Endothelial cell of umbilical vein (primary cell): ENCODE results near the gene CILP2. TPM values are rescaled to one million over a fixed set of nuclear protein-coding genes. Genes with fewer than 3 reads are reported as not detected.

Source experiments
- BruUV-seq: library from RNA; stranded (reverse); fragments of 400-500 nt; replicated peaks from 2 replicates; lab custom pipeline; 2021; lab: Mats Ljungman, UMichigan
- CTCF ChIA-PET: fragments of 300-600, 350-600 bp; sonication (Branson Sonifier 250); formaldehyde crosslinking; loops from one replicate; lab custom pipeline; 2021; ENCODE audit warnings: antibody characterized with exemption, inconsistent platforms; lab: Charles Lee
- POLR2A ChIA-PET: fragments of 300-600, 350-600 bp; sonication (Branson Sonifier 250); formaldehyde crosslinking; loops from one replicate; lab custom pipeline; 2021; ENCODE audit warnings: antibody characterized with exemption, inconsistent platforms; lab: Charles Lee
- DNase-seq: peaks from one replicate; pipeline ENCODE4 v3.0.0-alpha.2; 2011; ENCODE audit warnings: low read depth, low spot score
- FAIRE-seq: peaks from 2 replicates; lab custom pipeline; 2011; peaks lifted over from hg19 to GRCh38; lab: Jason Lieb, UNC
- H2AFZ ChIP-seq: 2 replicates; pipeline ENCODE4 v1.6.0; 2012; ENCODE audit warnings: low read depth, low read length, control low read depth, inconsistent platforms
- H3K27ac ChIP-seq: 2 replicates; pipeline ENCODE4 v1.5.1; 2011; ENCODE audit warnings: low read depth, mild to moderate bottlenecking, control low read depth, low read length, moderate library complexity; ENCODE audit not compliant: insufficient read depth
- H3K27me3 ChIP-seq, 2 experiments: 2 replicates each; pipeline versions ENCODE4 v1.6.0 to v1.6.1; 2011; ENCODE audit warnings: low read length in 2 of 2, mixed read lengths in 1 of 2; ENCODE audit not compliant: control insufficient read depth in 2 of 2, insufficient read depth in 2 of 2
- H3K36me3 ChIP-seq, 2 experiments: 2 replicates in 1 of 2; 3 replicates in 1 of 2; pipeline ENCODE4 v1.5.1; 2011; ENCODE audit warnings: low read length in 2 of 2, mild to moderate bottlenecking in 1 of 2, moderate library complexity in 1 of 2; ENCODE audit not compliant: control insufficient read depth in 2 of 2, insufficient read depth in 2 of 2; ENCODE audit errors: extremely low read depth in 1 of 2
- H3K4me1 ChIP-seq: 3 replicates; pipeline ENCODE4 v1.5.1; 2011; ENCODE audit warnings: mild to moderate bottlenecking, low read length; ENCODE audit not compliant: control insufficient read depth, insufficient read depth; ENCODE audit errors: extremely low read depth
- H3K4me2 ChIP-seq: 2 replicates; pipeline ENCODE4 v1.6.1; 2011; ENCODE audit warnings: low read length, control low read depth, mixed read lengths; ENCODE audit not compliant: insufficient read depth
- H3K4me3 ChIP-seq, 3 experiments: fragments of 200-600 bp in 1 of 3; sonication (generic), shearing (Covaris generic) in 1 of 3; replicated peaks in 1 of 3; 2 replicates each; pipeline ENCODE4 v1.5.1; 2011 to 2016; ENCODE audit warnings: control low read depth in 3 of 3, low read length in 3 of 3, mild to moderate bottlenecking in 2 of 3, inconsistent platforms in 1 of 3, low read depth in 1 of 3, moderate library complexity in 1 of 3; ENCODE audit not compliant: insufficient read depth in 1 of 3
- H3K79me2 ChIP-seq: 2 replicates; pipeline ENCODE4 v1.6.0; 2012; ENCODE audit warnings: low read length, inconsistent platforms; ENCODE audit not compliant: control insufficient read depth, insufficient read depth
- H3K9ac ChIP-seq: replicated peaks from 2 replicates; pipeline ENCODE3; 2011; ENCODE audit warnings: low read length, control low read depth; ENCODE audit not compliant: insufficient read depth; ENCODE audit errors: extremely low read depth
- H3K9me1 ChIP-seq: replicated peaks from 3 replicates; pipeline ENCODE4 v1.6.0; 2011; ENCODE audit warnings: mild to moderate bottlenecking, low read length; ENCODE audit not compliant: control insufficient read depth, insufficient read depth; ENCODE audit errors: extremely low read depth
- H3K9me3 ChIP-seq: replicated peaks from 2 replicates; pipeline ENCODE4 v1.5.1; 2012; ENCODE audit warnings: low read length, inconsistent platforms; ENCODE audit not compliant: control insufficient read depth, insufficient read depth
- H4K20me1 ChIP-seq: replicated peaks from 2 replicates; pipeline ENCODE3; 2011; ENCODE audit warnings: mild to moderate bottlenecking, low read length; ENCODE audit not compliant: control insufficient read depth, insufficient read depth; ENCODE audit errors: extremely low read depth
- EZH2 ChIP-seq: IDR thresholded peaks from 2 replicates; pipeline ENCODE4 v1.6.1; 2012; ENCODE audit warnings: borderline replicate concordance, low read depth, mild to moderate bottlenecking, moderate library complexity, low read length, inconsistent platforms; ENCODE audit not compliant: severe bottlenecking
- FOS ChIP-seq: IDR thresholded peaks from 2 replicates; pipeline ENCODE4 v1.6.1; 2011; ENCODE audit warnings: mild to moderate bottlenecking, low read length, moderate library complexity, borderline replicate concordance; ENCODE audit not compliant: insufficient read depth
- GATA2 ChIP-seq: IDR thresholded peaks from 2 replicates; pipeline ENCODE4 v1.7.0; 2011; ENCODE audit warnings: low read depth, mild to moderate bottlenecking, moderate library complexity, mixed read lengths, low read length; ENCODE audit not compliant: insufficient read length, insufficient read depth
- JUN ChIP-seq: IDR thresholded peaks from 2 replicates; pipeline ENCODE4 v1.6.1; 2011; ENCODE audit warnings: borderline replicate concordance, low read depth; ENCODE audit not compliant: insufficient read length, insufficient read depth
- MYC ChIP-seq: IDR thresholded peaks from one replicate; pipeline ENCODE4 v1.6.1; 2011; ENCODE audit warnings: mild to moderate bottlenecking, low read depth, low read length
- POLR2A ChIP-seq: IDR thresholded peaks from 2 replicates; pipeline ENCODE4 v1.6.1; 2012; ENCODE audit warnings: low read depth, mild to moderate bottlenecking, control low read depth, low read length
- POLR2AphosphoS5 ChIP-seq: IDR thresholded peaks from 2 replicates; pipeline ENCODE4 v1.6.1; 2012; ENCODE audit warnings: low read depth, mild to moderate bottlenecking, control low read depth, low read length, moderate library complexity; ENCODE audit not compliant: insufficient read depth
- dilution Hi-C: fragments of 300-500 bp; cut with MboI; formaldehyde crosslinking; loops from one replicate; pipeline ENCODE4 v1.15.0; 2019; ENCODE audit warnings: low sequenced_read_pairs; ENCODE audit not compliant: extremely low pct_ligation_motif_present
- intact Hi-C: fragments of 100-400 bp; cut with micrococcal nuclease; formaldehyde crosslinking; loops from one replicate; pipeline ENCODE4 v1.10.0; 2022
- polyA plus RNA-seq, 4 experiments: library from polyadenylated mRNA; depleted of rRNA in 3 of 4; stranded (reverse) in 3 of 4; unstranded in 1 of 4; fragments of >200 nt; gene quantifications; 2 replicates each; pipeline versions ENCODE4 v1.2.1 to v1.2.3, GENCODE V29; 2011 to 2012; ENCODE audit warnings: missing spikeins in 1 of 4
- total RNA-seq: library from RNA; stranded (reverse); gene quantifications from 2 replicates; pipeline ENCODE4 v1.2.3, GENCODE V29; 2021
- TF ChIP-seq, protein P1 (sequence below): IDR thresholded peaks from 2 replicates; pipeline ENCODE4 v1.6.1; 2011; ENCODE audit not compliant: insufficient read depth, insufficient read length
- TF ChIP-seq, protein P2 (sequence below), 2 donors: IDR thresholded peaks; 1 replicate in 1 of 2; 2 replicates in 1 of 2; pipeline ENCODE4 v1.5.1; 2011; ENCODE audit warnings: low read length in 2 of 2, mild to moderate bottlenecking in 2 of 2, moderate library complexity in 2 of 2, control low read depth in 1 of 2, inconsistent platforms in 1 of 2, low read depth in 1 of 2; ENCODE audit not compliant: insufficient read depth in 1 of 2; ENCODE audit errors: extremely low read depth in 1 of 2

CILP2 gene
- total and polyA plus RNA-seq, 2 donors (not counting 3 experiments of a cell fraction or from before 2014, with no cell fraction given): 0.01 TPM; not detected in 1

GRCh38 chr19:19566306-19566705 lies 28.2 kb downstream of the CILP2 start:
- CTCF ChIA-PET: interaction anchor here (1.0 kb wide), 1 partner anchor 13 kb away, joined by 3 read pairs; no protein-coding TSS in a partner anchor
- no peak overlapping the region for H3K4me2 ChIP-seq
- BruUV-seq: no TSS peak
- no peak overlapping the region for H2AFZ ChIP-seq
- H3K27ac ChIP-seq: no peak overlapping the region
- FAIRE-seq (no peak), DNase-seq (no peak)
- H3K79me2 ChIP-seq: no peaks in the 10 kb centered on the region
- H4K20me1 ChIP-seq: no peaks in the 10 kb centered on the region
- H3K4me3 ChIP-seq: no peak overlapping the region
- no peaks in the 10 kb centered on the region for H3K36me3 ChIP-seq
- TF ChIP-seq EZH2: no peak
- TF ChIP-seq, protein P1, sequence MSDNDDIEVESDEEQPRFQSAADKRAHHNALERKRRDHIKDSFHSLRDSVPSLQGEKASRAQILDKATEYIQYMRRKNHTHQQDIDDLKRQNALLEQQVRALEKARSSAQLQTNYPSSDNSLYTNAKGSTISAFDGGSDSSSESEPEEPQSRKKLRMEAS: no peak
- TF ChIP-seq JUN: no peak
- TF ChIP-seq, protein P2, sequence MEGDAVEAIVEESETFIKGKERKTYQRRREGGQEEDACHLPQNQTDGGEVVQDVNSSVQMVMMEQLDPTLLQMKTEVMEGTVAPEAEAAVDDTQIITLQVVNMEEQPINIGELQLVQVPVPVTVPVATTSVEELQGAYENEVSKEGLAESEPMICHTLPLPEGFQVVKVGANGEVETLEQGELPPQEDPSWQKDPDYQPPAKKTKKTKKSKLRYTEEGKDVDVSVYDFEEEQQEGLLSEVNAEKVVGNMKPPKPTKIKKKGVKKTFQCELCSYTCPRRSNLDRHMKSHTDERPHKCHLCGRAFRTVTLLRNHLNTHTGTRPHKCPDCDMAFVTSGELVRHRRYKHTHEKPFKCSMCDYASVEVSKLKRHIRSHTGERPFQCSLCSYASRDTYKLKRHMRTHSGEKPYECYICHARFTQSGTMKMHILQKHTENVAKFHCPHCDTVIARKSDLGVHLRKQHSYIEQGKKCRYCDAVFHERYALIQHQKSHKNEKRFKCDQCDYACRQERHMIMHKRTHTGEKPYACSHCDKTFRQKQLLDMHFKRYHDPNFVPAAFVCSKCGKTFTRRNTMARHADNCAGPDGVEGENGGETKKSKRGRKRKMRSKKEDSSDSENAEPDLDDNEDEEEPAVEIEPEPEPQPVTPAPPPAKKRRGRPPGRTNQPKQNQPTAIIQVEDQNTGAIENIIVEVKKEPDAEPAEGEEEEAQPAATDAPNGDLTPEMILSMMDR (IDR thresholded peaks at IDR 0.05; ENCODE audit: extremely low read depth in 1 of 2, insufficient read depth in 1 of 2, low read depth in 1 of 2, low read length in 2 of 2): no peak
- no peak for TF ChIP-seq FOS
- no peak for TF ChIP-seq GATA2
- TF ChIP-seq POLR2A: no peak
- no peak for TF ChIP-seq MYC
- TF ChIP-seq POLR2AphosphoS5: no peak
- POLR2A ChIA-PET: no interaction called here
- H3K27me3 ChIP-seq: no peaks in the 10 kb centered on the region
- no peaks in the 10 kb centered on the region for H3K9me1 ChIP-seq
- intact Hi-C loops: no loop called here
- no peak overlapping the region for H3K9ac ChIP-seq
- dilution Hi-C loops: no loop called here
- no peaks in the 10 kb centered on the region for H3K4me1 ChIP-seq
- no peaks in the 10 kb centered on the region for H3K9me3 ChIP-seq
